Heart left ventricle (tissue), 13 donors: ENCODE measurements around the gene MCM7.

ENCODE experiments used
- POLR2A ChIP-seq, 2 donors: fragments of 450-650 bp; IDR thresholded peaks; one replicate each; pipeline ENCODE4 v1.6.1; 2017; ENCODE audit warnings: antibody characterized with exemption in 2 of 2, mild to moderate bottlenecking in 2 of 2, moderate library complexity in 2 of 2
- TF ChIP-seq, protein P1 (sequence below), 12 donors: fragments of 200-600 bp; sonication (generic) in 4 of 12; IDR thresholded peaks; one replicate each; pipeline versions ENCODE4 v1.5.0 to v1.8.0; 2018 to 2022; ENCODE audit warnings: antibody characterized with exemption in 12 of 12, mild to moderate bottlenecking in 5 of 12
- donor health status: ischemic (EF 13 %, LVEDD 7.1; RV severe dilation, severe dysfunction).
- donor health status: DM: no; HTN: yes; CAD: no.
- donor health status: DM: no; HTN: no; CAD: no.
- donor health status: ischemic (EF 25% LVEDD 6.9; RV normal size, moderate dysfunction).
- donor health status: ischemic (EF 25% LVEDD 5.7; RV mildly dilated, moderate dysfunction).
- donor health status: ischemic (EF 35%, LVEDD 5.7; RV mildly dilated, moderate dysfunction).
- donor health status: nonischemic (EF 11% LVEDD 7.7; RV severe dilation, severe dysfunction).
- donor health status: DM: yes; HTN: yes; CAD: no.
- donor health status: PGD.
- donor health status: ischemic (EF 29% LVEDD 5.4; RV normal size, mild dysfunction).
- donor health status: nonischemic (EF 23%, LVEDD 6.1; RV moderate dilation, normal function).

DNA sequence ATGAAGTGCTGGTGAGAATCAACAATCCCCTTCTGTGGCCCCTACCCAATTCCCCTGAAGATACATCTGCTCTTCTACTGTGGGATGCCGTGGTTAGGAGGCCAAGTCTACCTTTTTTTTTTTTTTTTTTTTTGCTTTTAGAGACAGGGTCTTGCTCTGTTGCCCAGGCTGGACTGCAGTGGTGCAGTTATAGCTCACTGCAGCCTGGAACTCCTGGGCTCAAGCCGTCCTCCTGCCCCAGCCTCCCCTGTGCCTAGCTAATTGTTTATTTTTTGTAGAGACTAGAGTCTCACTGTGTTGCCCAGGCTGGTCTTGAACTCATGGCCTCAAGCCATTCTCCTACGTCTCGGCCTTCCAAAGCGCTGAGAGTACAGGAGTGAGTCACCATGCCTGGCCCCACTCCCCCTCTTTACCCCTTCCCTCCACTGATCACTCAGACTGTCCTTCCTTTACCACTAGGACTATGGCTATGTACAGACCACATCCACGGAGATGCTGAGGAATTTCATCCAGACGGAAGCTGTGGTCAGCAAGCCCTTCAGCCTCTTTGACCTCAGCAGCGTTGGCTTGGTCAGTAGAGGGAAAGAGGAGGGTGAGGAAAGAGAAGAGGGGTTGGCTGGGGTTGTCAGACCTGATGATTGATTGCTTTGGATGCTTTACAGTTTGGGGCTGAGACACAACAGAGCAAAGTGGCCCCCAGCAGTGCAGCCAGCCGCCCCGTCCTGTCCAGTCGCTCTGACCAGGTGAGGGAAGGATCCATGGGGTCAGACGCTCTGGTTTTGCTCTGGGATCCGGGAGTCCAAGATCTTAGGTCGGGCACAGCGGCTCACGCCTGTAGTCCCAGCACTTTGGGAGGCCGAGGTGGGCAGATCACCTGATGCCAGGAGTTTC, 2.0 kb upstream of the MCM7 start:
- TF ChIP-seq, protein P1, sequence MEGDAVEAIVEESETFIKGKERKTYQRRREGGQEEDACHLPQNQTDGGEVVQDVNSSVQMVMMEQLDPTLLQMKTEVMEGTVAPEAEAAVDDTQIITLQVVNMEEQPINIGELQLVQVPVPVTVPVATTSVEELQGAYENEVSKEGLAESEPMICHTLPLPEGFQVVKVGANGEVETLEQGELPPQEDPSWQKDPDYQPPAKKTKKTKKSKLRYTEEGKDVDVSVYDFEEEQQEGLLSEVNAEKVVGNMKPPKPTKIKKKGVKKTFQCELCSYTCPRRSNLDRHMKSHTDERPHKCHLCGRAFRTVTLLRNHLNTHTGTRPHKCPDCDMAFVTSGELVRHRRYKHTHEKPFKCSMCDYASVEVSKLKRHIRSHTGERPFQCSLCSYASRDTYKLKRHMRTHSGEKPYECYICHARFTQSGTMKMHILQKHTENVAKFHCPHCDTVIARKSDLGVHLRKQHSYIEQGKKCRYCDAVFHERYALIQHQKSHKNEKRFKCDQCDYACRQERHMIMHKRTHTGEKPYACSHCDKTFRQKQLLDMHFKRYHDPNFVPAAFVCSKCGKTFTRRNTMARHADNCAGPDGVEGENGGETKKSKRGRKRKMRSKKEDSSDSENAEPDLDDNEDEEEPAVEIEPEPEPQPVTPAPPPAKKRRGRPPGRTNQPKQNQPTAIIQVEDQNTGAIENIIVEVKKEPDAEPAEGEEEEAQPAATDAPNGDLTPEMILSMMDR (IDR thresholded peaks at IDR 0.05), result no peak
- no peak for TF ChIP-seq POLR2A (IDR thresholded peaks at IDR 0.05)
